Panc1 (cell line): ENCODE data around the gene ITGB3. TPM values are rescaled to one million over a fixed set of nuclear protein-coding genes. Genes with fewer than 3 reads are reported as not detected.

Source experiments
- ATAC-seq: fragments of 200-7000 bp; cut with Tn5 transposase; 2 replicates; pipeline ENCODE4 v1.9.1; 2020; ENCODE audit warnings: mild to moderate bottlenecking, moderate library complexity
- BruUV-seq: library from RNA; stranded (reverse); fragments of 400-500 nt; replicated peaks from 2 replicates; lab custom pipeline; 2021; lab: Mats Ljungman, UMichigan
- CTCF ChIA-PET: fragments of 300-600 bp; sonication (Branson Sonifier 250); formaldehyde crosslinking; loops from one replicate; lab custom pipeline; 2022; ENCODE audit warnings: antibody characterized with exemption; lab: Charles Lee
- POLR2A ChIA-PET: fragments of 300-600 bp; sonication (Branson Sonifier 250); formaldehyde crosslinking; loops from one replicate; lab custom pipeline; 2022; ENCODE audit warnings: antibody characterized with exemption; lab: Charles Lee
- DNase-seq: peaks from one replicate; pipeline ENCODE4 v3.0.0-alpha.2; 2010; ENCODE audit warnings: low read depth, low spot score
- H3K27ac ChIP-seq: 2 replicates; pipeline ENCODE4 v1.5.1; 2011; ENCODE audit warnings: mild to moderate bottlenecking, low read length, inconsistent platforms
- H3K27me3 ChIP-seq: fragments of 200-500 bp; sonication (Bioruptor generic); 2 replicates; pipeline ENCODE4 v1.6.0; 2014; ENCODE audit warnings: low read length, inconsistent platforms; ENCODE audit not compliant: control insufficient read depth, insufficient read depth
- H3K36me3 ChIP-seq: fragments of 200-500 bp; sonication (Bioruptor generic); 2 replicates; pipeline ENCODE4 v1.5.1; 2014; ENCODE audit warnings: inconsistent platforms, mild to moderate bottlenecking, low read length, moderate library complexity; ENCODE audit not compliant: control insufficient read depth, insufficient read depth
- H3K4me1 ChIP-seq: 2 replicates; pipeline ENCODE4 v1.5.1; 2011; ENCODE audit warnings: inconsistent platforms, mild to moderate bottlenecking, low read length, moderate library complexity; ENCODE audit not compliant: control insufficient read depth, insufficient read depth
- H3K4me3 ChIP-seq, 2 experiments: 2 replicates each; pipeline ENCODE4 v1.5.1; 2011 to 2012; ENCODE audit warnings: low read depth in 2 of 2, low read length in 2 of 2, mild to moderate bottlenecking in 2 of 2, inconsistent platforms in 1 of 2, moderate library complexity in 1 of 2
- H3K9me3 ChIP-seq: fragments of 200-500 bp; sonication (Bioruptor generic); 2 replicates; pipeline ENCODE4 v1.5.1; 2014; ENCODE audit warnings: low read depth, mild to moderate bottlenecking, inconsistent platforms, low read length, moderate library complexity; ENCODE audit not compliant: control insufficient read depth, insufficient read depth
- CTCF ChIP-seq: fragments of 450-650 bp; IDR thresholded peaks from 2 replicates; pipeline ENCODE4 v1.5.1; 2017; ENCODE audit warnings: mild to moderate bottlenecking
- POLR2AphosphoS5 ChIP-seq: IDR thresholded peaks from 2 replicates; pipeline ENCODE4 v1.6.1; 2012; ENCODE audit warnings: mild to moderate bottlenecking, low read depth, low read length, moderate library complexity
- REST ChIP-seq, 2 experiments: IDR thresholded peaks; 2 replicates each; pipeline ENCODE4 v1.6.1; 2011 to 2012; ENCODE audit warnings: low read depth in 2 of 2, control low read depth in 1 of 2, low read length in 1 of 2, mild to moderate bottlenecking in 1 of 2, moderate library complexity in 1 of 2; ENCODE audit not compliant: insufficient read depth in 1 of 2
- SIN3A ChIP-seq: IDR thresholded peaks from 2 replicates; pipeline ENCODE4 v1.6.1; 2012; ENCODE audit warnings: low read depth, mild to moderate bottlenecking, low read length, moderate library complexity, borderline replicate concordance; ENCODE audit not compliant: insufficient read depth
- TCF7L2 ChIP-seq: IDR thresholded peaks from 2 replicates; pipeline ENCODE4 v1.6.1; 2011; ENCODE audit warnings: mild to moderate bottlenecking, low read depth, low read length, inconsistent platforms
- in situ Hi-C: cut with HindIII; loops from 2 replicates; pipeline ENCODE4 v1.10.0; 2016; ENCODE audit warnings: low sequenced_read_pairs, low pct_unique_long_range_greater_than_20kb
- intact Hi-C: fragments of 100-400 bp; cut with micrococcal nuclease; formaldehyde crosslinking; loops from one replicate; pipeline ENCODE4 v1.10.0; 2022; ENCODE audit not compliant: unreplicated experiment
- total RNA-seq: library from RNA; stranded (reverse); gene quantifications from one replicate; pipeline ENCODE4 v1.2.1, GENCODE V29; 2021; ENCODE audit not compliant: unreplicated experiment

The ITGB3 gene
- total RNA-seq, 1 experiment from 2014 or later, result 17.6 TPM

- H3K36me3 ChIP-seq, result no peaks in the 10 kb centered on the region
- ATAC-seq (no peak), DNase-seq (no peak)
- in situ Hi-C loops, result no loop called here
- peaks cover 15% of the 10 kb centered on the region for H3K4me1 ChIP-seq
- H3K4me3 ChIP-seq, result no peak overlapping the region
- no TSS peak for BruUV-seq
- no peak for TF ChIP-seq CTCF
- no peak for TF ChIP-seq SIN3A
- ChIA-PET POLR2A (no interaction called here), CTCF (no interaction called here)
- no peaks in the 10 kb centered on the region for H3K27me3 ChIP-seq
- H3K27ac ChIP-seq, result no peak overlapping the region
- H3K9me3 ChIP-seq, result no peaks in the 10 kb centered on the region
- intact Hi-C loops, result no loop called here
Measured at GRCh38 chr17:47280072-47280811, 26.6 kb downstream of the ITGB3 start.

- no peak for TF ChIP-seq REST (IDR thresholded peaks at IDR 0.05; ENCODE audit: insufficient read depth in 1 of 2, low read depth in 2 of 2, low read length in 1 of 2)
- no peak for TF ChIP-seq CTCF
- TF ChIP-seq TCF7L2, result no peak
- TF ChIP-seq SIN3A, result no peak
- no peak for TF ChIP-seq POLR2AphosphoS5
- H3K36me3 ChIP-seq, result no peaks in the 10 kb centered on the region
- ATAC-seq, result no peak
- H3K9me3 ChIP-seq, result no peaks in the 10 kb centered on the region
- ChIA-PET POLR2A (interaction anchor here (0.6 kb wide), 2 partner anchors 47 to 205 kb away, joined by 5 to 7 read pairs; no protein-coding TSS in a partner anchor), CTCF (no interaction called here)
- DNase-seq, result no peak
- intact Hi-C loops, result no loop called here
- H3K4me3 ChIP-seq, result no peak overlapping the region
- no peak overlapping the region for H3K27ac ChIP-seq
- in situ Hi-C loops, result no loop called here
- BruUV-seq, result no TSS peak
- no peaks in the 10 kb centered on the region for H3K27me3 ChIP-seq
- H3K4me1 ChIP-seq, result peaks cover 11% of the 10 kb centered on the region
Measured at GRCh38 chr17:47281216-47281615, 27.6 kb downstream of the ITGB3 start.
